HepG2 (cell line): Measurements from ENCODE around the gene NID1. TPM values are rescaled to one million over a fixed set of nuclear protein-coding genes. Genes with fewer than 3 reads are reported as not detected.

Source experiments
- ATAD3A ChIP-seq: sonication (generic); formaldehyde crosslinking; IDR thresholded peaks from 2 replicates; pipeline ENCODE4 v1.4.0; 2020; ENCODE audit warnings: missing genetic modification reagents
- BORCS8-MEF2B ChIP-seq: sonication (generic); formaldehyde crosslinking; IDR thresholded peaks from 2 replicates; pipeline ENCODE4 v1.8.0; 2022; ENCODE audit warnings: mild to moderate bottlenecking, missing genetic modification reagents
- DMTF1 ChIP-seq: sonication (generic); formaldehyde crosslinking; IDR thresholded peaks from 2 replicates; pipeline ENCODE4 v1.4.0; 2020; ENCODE audit warnings: mild to moderate bottlenecking, missing genetic modification reagents
- DR1 ChIP-seq: sonication (generic); formaldehyde crosslinking; IDR thresholded peaks from 2 replicates; pipeline ENCODE4 v1.8.0; 2021; ENCODE audit warnings: mild to moderate bottlenecking, missing genetic modification reagents, inconsistent platforms
- E2F5 ChIP-seq: sonication (generic); formaldehyde crosslinking; conservative IDR thresholded peaks from 2 replicates; pipeline ENCODE4 v1.4.0; 2020; ENCODE audit warnings: missing genetic modification reagents
- EEA1 ChIP-seq: sonication (generic); formaldehyde crosslinking; IDR thresholded peaks from 2 replicates; pipeline ENCODE4 v1.5.1; 2020; ENCODE audit warnings: mild to moderate bottlenecking, missing genetic modification reagents, borderline replicate concordance
- HMG20A ChIP-seq: IDR thresholded peaks from 2 replicates; pipeline ENCODE4 v1.6.1; 2016; ENCODE audit warnings: borderline replicate concordance
- KLF6 ChIP-seq: IDR thresholded peaks from 2 replicates; pipeline ENCODE4 v1.8.0; 2016; ENCODE audit warnings: missing biosample characterization, missing genetic modification reagents
- LCORL ChIP-seq, 2 experiments: fragments of 450-650 bp in 1 of 2; sonication (generic) in 1 of 2; formaldehyde crosslinking in 1 of 2; IDR thresholded peaks; 2 replicates each; pipeline versions ENCODE4 v1.5.0 to v1.6.1; 2017 to 2020; ENCODE audit warnings: antibody characterized with exemption in 1 of 2, missing genetic modification reagents in 1 of 2
- MEIS2 ChIP-seq: sonication (generic); formaldehyde crosslinking; IDR thresholded peaks from 2 replicates; pipeline ENCODE4 v1.9.0; 2021; ENCODE audit warnings: mild to moderate bottlenecking, missing genetic modification reagents
- RFXANK ChIP-seq: IDR thresholded peaks from 2 replicates; pipeline ENCODE4 v1.6.1; 2016
- SNAPC4 ChIP-seq: sonication (generic); formaldehyde crosslinking; IDR thresholded peaks from 2 replicates; pipeline ENCODE4 v1.4.0; 2020; ENCODE audit warnings: mild to moderate bottlenecking, missing genetic modification reagents
- SPEN ChIP-seq: sonication (generic); formaldehyde crosslinking; IDR thresholded peaks from 2 replicates; pipeline ENCODE4 v1.5.1; 2020; ENCODE audit warnings: low read depth, mild to moderate bottlenecking, missing genetic modification reagents
- SRSF9 ChIP-seq: fragments of 200-400 bp; formaldehyde crosslinking; IDR thresholded peaks from 2 replicates; pipeline ENCODE4 v1.6.1; 2018; ENCODE audit warnings: borderline replicate concordance, mild to moderate bottlenecking, low read depth, low read length; ENCODE audit not compliant: insufficient read depth, poor library complexity, severe bottlenecking
- STAG1 ChIP-seq: sonication (generic); formaldehyde crosslinking; IDR thresholded peaks from 2 replicates; pipeline ENCODE4 v1.4.0; 2020; ENCODE audit warnings: missing genetic modification reagents
- XBP1 ChIP-seq: sonication (generic); formaldehyde crosslinking; IDR thresholded peaks from 2 replicates; pipeline ENCODE4 v1.5.0; 2020; ENCODE audit warnings: missing genetic modification reagents
- ZNF335 ChIP-seq: sonication (generic); formaldehyde crosslinking; IDR thresholded peaks from 2 replicates; pipeline ENCODE4 v1.4.0; 2020; ENCODE audit warnings: missing genetic modification reagents
- ZNF597 ChIP-seq: sonication (generic); formaldehyde crosslinking; IDR thresholded peaks from 2 replicates; pipeline ENCODE4 v1.5.0; 2020; ENCODE audit warnings: missing genetic modification reagents
- ZNF644 ChIP-seq: IDR thresholded peaks from 2 replicates; pipeline ENCODE4 v1.6.1; 2016; ENCODE audit warnings: low read depth
- ZNF772 ChIP-seq: sonication (generic); formaldehyde crosslinking; IDR thresholded peaks from 2 replicates; pipeline ENCODE4 v1.5.0; 2020; ENCODE audit warnings: mild to moderate bottlenecking, missing genetic modification reagents
- polyA plus RNA-seq, 8 experiments: library from polyadenylated mRNA; depleted of rRNA in 3 of 8; stranded (reverse) in 7 of 8; unstranded in 1 of 8; fragments of >200 nt; fragmentation: Illumina TruSeq in 4 of 8; extraction: Trizol in 4 of 8; gene quantifications; 2 replicates each; pipeline versions ENCODE4 v1.2.1 to v1.2.3, GENCODE V29; 2011 to 2016; ENCODE audit warnings: low read depth in 4 of 8, missing spikeins in 1 of 8, mixed read lengths in 1 of 8; ENCODE audit not compliant: insufficient read depth in 1 of 8
- total RNA-seq, 5 experiments: library from RNA; depleted of rRNA; stranded (reverse); fragments of >200 nt; fragmentation: Illumina TruSeq; extraction: Trizol; gene quantifications; 2 replicates each; pipeline ENCODE4 v1.2.3, GENCODE V29; 2016; ENCODE audit warnings: low read depth in 1 of 5

Gene NID1
- total and polyA plus RNA-seq, 2 of the 13 experiments (the other 11 are each of a cell fraction or from before 2014, with no cell fraction given), result 50.2 to 56.1 TPM

- TF ChIP-seq STAG1 (CRISPR knock-in tag) (no peak), EEA1 (CRISPR knock-in tag) (no peak), LCORL (IDR thresholded peaks at IDR 0.05) (no peak), LCORL (CRISPR knock-in tag; IDR thresholded peaks at IDR 0.05) (peak; percentile 96), SPEN (peak; percentile 93), MEIS2 (CRISPR knock-in tag) (peak; percentile 94), E2F5 (CRISPR knock-in tag) (peak; percentile 71), ZNF597 (CRISPR knock-in tag) (no peak), DMTF1 (peak; percentile 94; the same call in 1 of the 2 replicates), ZNF335 (peak; percentile 79; the same call in 1 of the 2 replicates), ZNF644 (CRISPR knock-in tag) (peak; percentile 81; the same call in 1 of the 2 replicates), BORCS8-MEF2B (CRISPR knock-in tag) (peak; percentile 84; the same call in 1 of the 2 replicates), XBP1 (CRISPR knock-in tag) (no peak), KLF6 (CRISPR knock-in tag) (peak; percentile 92), SRSF9 (no peak), ATAD3A (no peak), RFXANK (CRISPR knock-in tag) (peak; percentile 37; the same call in 1 of the 2 replicates), HMG20A (CRISPR knock-in tag) (peak; percentile 28; the same call in 1 of the 2 replicates), ZNF772 (CRISPR knock-in tag) (peak; percentile 89), DR1 (CRISPR knock-in tag) (no peak), SNAPC4 (CRISPR knock-in tag) (peak; percentile 82; the same call in 1 of the 2 replicates)
Measured at GRCh38 chr1:236063919-236064673, 794 bp downstream of the NID1 start (continued).
